Fibroblast of upper back skin (primary cell): Measurements from ENCODE around the gene NAIP.
"Not testable (repeated sequence)": the region's sequence is repeated elsewhere in the genome, so short reads cannot be mapped to it uniquely, and the experiment has no call there.

Experiments
- DNase-seq: peaks from one replicate; pipeline ENCODE4 v3.0.0-alpha.2; 2013

Gene NAIP

GRCh38 chr5:71025289-71025953 is at the start of gene NAIP:
Gene NAIP, minus strand, starts transcription at chr5:71025339. Its CDS starts 12,424 bp downstream, at chr5:71012915.
- not testable (repeated sequence) for DNase-seq

GRCh38 chr5:71067262-71067928 is 42.3 kb upstream of the NAIP start, which contains the start of gene GTF2H2:
Gene GTF2H2, minus strand, starts transcription at chr5:71067676. Its CDS starts 4,913 bp downstream, at chr5:71062763.
- DNase-seq = not testable (repeated sequence)

DNA sequence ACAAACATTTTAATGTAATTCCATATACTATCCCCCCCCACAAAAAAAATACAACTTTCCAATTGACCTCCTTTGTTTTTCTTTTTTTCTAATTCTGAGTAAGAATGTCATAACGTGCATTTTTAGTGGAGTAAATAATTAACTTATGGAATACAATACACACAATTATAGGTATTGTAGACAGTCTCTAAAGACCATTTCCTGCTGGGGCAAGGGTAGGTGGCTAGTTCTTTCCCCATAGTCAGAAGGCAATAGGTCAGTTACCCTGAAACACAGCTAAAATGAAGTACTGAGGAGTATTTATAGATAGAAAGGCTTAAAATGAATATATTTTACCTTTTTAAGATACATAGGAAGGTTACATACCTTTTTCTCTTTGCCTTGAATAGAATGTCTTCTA is 36.2 kb upstream of the NAIP start:
- DNase-seq = not testable (repeated sequence)

GRCh38 chr5:71059426-71059825 is 34.3 kb upstream of the NAIP start:
- not testable (repeated sequence) for DNase-seq

GRCh38 chr5:71044808-71045207 is 19.7 kb upstream of the NAIP start:
- DNase-seq = not testable (repeated sequence)

DNA sequence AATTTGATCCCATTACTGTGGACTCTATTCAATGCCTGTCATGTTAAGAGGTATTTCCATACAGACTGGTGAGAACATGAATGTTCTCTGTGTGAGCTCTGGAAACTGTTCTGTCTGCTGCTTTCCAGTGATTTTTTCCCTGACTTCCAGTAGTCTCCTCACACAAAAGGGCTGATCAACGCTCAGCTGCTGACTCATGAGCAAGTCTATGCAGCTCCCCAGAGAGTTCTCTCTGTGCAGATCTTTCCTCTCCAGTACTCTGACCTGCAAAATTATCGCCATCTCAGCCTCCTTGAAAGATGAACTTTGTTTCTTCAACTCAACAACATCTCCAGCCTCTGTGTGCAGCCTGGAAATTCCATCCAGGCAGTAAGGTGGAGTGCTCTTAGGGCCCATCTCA is 19.0 kb upstream of the NAIP start:
- not testable (repeated sequence) for DNase-seq

DNA sequence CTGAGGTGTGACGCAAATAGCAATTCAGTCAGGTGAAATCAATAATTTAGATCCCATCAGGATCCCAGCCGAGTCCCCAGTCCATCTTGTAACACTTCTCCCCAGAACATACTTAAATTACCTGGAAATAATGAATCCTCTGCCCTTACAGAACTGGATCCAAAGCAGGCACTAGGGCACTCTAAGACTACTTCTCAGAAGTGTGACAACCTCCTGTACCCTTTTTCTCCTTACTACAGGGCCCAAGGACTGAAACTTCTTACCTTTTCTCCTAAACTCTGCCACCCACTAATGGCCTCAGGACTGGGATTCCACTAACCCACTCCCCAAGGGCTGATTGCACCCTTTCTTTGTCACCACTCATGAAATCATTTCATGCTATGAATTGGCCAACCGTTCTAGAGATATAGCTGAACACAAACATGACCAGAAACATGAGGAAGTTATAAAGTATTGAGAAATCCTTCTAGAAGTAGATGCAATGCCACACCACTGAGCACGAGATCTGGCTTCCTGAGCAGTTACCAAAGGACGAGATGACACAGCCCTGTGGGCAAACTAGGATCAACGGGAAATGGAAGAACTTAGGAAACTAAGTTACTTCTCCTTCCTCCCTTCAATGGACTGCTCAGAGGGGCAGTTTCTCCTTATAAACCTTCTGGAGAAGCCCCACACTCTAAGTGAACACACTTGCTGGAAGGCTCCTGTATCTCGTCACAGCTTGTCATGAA is 6.1 kb upstream of the NAIP start:
- not testable (repeated sequence) for DNase-seq

- DNase-seq = not testable (repeated sequence)
These were observed 4.5 kb downstream of the NAIP start for GRCh38 chr5:71020643-71021042.

DNA sequence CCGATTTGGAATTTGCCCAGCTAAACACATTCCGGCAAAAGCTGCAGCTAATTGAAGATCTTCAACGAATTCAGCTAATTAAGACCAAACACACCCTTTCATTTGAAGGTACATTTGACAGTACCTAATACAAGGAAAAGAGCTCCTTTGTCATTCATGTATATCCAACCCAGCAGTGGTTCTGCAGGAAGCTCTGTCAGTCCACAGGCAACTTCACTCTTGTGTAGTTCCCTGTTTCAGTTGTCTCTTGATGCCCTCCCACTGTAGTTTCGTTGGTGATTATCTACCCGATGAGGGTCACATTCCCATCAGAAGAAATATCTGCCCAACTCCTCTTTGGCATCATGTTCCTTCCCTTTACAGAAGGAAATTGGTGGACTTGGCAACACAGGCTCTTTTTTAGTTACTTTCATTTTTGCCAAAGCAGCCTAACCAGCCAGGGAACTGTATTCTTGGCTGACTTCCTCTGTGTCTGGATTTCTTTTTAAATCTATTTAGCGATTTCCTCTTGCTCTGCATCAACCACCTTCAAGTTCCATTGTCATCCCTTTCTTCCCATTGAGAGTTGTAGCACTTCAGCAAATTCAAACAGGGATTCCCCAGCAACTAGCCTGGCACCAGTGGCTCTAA is 6.6 kb downstream of the NAIP start:
- not testable (repeated sequence) for DNase-seq

DNA sequence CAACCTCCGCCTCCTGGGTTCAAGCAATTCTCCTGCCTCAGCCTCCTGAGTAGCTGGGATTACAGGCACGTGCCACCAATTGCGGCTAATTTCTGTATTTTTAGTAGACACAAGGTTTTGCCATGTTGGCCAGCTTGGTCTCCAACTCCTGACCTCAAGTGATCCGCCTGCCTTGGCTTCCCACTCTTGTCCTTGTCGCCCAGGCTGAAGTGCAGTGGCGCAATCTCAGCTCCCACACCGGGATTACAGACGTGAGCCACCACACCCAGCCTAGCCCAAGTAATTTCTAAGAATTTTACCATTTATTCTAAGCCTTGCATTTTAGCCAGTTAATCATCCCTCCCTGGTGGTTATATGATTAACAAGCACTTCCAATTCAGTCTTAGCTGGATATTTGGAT is 11.0 kb downstream of the NAIP start:
- no peak for DNase-seq

DNA sequence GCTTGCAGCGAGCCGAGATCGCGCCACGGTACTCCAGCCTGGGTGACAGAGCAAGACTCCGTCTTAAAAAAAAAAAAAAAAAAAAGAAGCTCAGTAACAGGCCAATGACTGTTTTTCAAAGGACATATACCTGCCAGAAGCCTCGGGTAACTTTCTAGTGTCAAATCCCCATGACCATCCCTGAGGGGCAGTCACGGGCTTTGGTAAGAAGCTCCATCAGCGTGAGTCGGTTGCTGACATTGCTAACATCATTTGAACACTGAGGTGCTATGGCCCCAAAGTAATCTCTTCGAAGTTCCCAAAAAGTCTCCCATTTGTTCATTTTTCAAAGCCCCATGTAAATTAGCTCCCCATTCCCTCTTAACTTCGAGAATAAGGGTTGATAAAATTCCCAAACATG is 11.6 kb downstream of the NAIP start:
- no peak for DNase-seq

DNA sequence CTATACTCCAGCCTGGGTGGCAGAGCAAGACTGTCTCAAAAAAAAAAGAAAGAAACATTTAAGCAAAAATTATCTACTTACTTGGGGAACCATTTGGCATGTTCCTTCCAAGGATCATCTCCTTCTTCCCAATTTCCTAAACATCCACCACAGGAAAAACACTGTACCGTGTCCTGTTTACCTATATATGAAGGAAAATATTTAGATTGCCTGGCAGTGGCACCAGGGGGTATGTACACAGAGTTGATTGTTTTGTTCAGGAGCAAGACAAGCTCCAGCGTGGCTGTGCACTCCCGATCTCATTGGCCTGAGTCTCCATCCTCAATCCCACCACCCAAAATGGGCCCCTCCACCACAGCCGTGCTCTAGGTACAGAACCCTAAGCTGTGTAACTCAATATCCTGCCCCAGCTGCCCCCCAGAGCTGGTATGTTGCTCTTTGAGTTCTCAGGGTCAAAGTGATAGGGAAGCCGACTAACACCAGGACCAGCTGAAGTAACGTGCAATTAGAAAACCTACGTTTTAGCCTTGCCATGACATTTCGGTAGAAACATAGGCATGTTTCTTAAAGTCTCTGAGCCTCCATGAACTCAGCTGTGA is 13.8 kb downstream of the NAIP start:
- DNase-seq = no peak

GRCh38 chr5:71006983-71007382 is 18.2 kb downstream of the NAIP start:
- not testable (repeated sequence) for DNase-seq

DNA sequence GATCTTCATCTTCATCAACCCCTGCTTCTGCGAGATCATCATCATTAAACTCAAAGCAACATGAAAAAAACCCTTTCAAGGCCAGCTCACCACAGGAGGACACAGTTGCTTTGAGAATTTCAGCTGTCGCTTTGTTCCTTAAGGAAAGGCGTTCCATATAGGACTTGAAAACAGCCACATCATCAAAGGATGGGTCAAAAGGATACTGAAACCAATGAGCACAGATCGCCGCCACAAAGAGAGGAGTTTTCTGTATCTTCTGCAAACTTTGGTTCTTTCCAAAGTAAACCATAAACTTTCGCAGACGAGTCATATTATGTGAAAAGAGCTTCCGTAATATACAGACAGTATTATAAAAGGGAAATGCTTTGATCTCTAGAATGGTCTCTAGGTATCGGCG is 40.3 kb downstream of the NAIP start:
- not testable (repeated sequence) for DNase-seq

DNA sequence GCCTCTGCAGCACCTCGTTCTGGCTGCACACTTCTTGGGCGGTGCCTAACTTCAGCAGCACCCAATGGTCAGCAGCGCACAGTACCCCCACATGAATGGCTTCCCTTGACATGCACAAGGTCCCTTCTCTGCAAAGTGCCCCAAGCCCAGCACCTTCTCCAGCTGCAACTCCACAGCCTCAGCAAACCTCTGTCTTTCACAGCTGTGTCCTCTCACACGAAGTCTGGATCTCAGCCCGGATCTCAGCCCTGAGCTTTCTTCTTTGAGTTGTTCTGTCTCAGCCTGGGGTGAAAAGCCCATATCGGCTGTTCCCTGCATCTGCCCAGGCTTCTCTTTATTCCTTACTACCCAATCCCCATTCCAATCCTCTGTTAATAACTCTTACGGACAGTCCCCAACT is 57.9 kb downstream of the NAIP start:
- DNase-seq = not testable (repeated sequence)

DNA sequence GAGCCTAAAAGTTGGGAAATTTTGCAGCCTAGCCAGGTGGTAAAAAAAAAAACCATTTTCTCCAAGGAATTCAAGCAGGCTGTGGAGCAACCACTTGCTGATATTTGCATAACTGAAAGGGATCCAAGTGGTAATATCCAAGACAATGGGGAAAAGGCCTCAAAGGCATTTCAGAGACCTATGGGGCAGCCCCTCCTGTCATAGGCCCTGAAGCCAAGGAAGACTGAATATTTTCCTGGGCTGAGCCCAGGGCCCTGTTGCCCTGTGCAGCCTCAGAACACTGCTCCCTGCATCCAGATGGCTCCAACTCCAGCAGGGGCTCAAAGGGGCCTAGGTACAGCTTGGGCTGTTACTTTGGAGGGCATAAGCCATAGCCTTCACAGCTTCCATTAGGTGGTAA is 60.6 kb downstream of the NAIP start:
- DNase-seq = not testable (repeated sequence)

DNA sequence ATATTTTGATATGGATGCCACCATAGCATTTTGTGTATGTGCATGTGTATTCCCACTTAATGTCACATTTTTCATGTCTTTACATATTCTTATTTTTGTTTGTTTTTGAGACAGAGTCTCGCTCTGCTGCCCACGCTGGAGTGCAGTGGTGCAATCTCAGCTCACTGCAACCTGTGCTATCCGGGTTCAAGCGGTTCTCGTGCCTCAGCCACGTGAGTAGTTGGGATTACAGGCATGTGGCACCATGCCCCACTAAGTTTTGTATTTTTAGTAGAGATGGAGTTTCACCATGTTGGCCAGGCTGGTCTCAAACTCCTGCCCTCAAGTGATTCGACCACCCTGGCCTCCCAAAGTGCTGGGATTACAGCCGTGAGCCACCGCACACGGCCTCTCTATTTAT is 72.1 kb downstream of the NAIP start:
- DNase-seq = not testable (repeated sequence)

- not testable (repeated sequence) for DNase-seq
These were observed 92.6 kb downstream of the NAIP start for GRCh38 chr5:70932560-70932959.

DNA sequence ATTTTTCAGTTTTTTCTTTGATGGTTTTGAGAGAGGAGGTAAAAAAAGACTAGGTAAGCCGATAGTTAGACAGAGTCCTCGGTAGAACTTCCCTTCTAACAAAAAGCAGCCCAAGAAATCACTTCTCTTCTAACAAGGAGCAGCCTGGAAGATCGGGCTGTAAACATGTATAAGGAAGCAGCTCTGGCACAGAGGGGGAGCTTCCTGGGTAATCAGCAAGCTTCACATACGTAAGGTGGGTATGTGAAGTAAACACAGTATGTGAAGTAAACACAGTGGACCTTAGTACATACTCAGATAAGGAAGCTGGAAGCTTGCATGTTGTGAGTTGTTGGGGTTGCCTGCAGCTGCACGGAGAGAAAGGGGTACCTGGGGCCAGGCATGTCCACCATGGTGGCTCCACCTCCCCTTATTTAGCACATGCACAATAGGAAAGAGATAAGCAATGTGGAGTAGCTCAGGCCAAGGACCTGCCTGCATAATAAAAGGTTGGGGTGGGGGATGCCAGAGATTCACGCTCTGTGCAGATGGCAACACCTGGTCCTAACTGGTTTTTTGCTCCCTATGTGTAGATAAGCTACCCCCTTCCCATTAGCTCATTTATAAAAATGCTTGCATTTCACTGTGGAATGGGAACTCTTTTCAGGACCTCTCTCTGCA is 93.3 kb downstream of the NAIP start:
- DNase-seq = not testable (repeated sequence)

DNA sequence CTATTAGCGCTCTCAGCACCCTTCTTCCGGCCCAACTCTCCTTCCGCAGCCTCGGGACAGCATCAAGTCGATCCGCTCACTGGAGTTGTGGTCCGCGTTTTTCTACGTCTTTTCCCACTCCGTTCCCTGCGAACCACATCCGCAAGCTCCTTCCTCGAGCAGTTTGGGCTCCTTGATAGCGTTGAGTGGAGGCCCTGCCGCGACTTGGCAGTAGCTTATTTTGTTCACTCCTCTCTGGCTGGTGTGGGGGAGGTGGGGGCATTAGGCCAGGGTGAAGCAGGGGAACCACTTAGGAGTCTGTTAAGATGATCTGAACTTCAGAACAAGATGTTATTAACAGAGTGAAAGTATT is 100.0 kb downstream of the NAIP start:
- not testable (repeated sequence) for DNase-seq
